Activated naive CD4-positive, alpha-beta T cell treated with Interleukin-2 at 50 U/mL for 16 hours (primary cell): ENCODE measurements around the gene SMYD3.

Source experiments
- DNase-seq: peaks from one replicate; pipeline ENCODE4 v3.0.0-alpha.2; 2020

Gene SMYD3

GRCh38 chr1:246136477-246136876, 370.6 kb downstream of the SMYD3 start:
- DNase-seq, result no peak

- DNase-seq, result no peak
These were observed 372.3 kb downstream of the SMYD3 start for GRCh38 chr1:246134789-246135188.

DNA sequence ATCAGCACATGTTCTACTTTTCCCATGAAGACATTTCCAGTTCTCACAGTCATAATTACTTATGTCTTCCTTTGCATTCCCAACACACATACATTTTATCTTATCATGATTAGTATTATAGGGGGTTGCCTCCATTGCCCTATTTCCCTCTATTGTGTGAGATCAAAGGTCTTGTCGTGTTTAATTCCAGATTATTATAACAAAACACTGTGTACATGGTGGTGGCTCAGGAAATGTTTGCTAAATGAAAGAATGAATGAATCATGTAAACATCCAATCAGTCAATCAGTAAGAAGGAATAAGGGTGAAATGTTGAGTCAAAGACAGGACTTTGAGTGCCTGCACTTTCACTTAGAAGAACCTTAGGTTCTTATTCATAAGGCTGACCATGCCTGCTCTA, 376.0 kb downstream of the SMYD3 start:
- no peak for DNase-seq

GRCh38 chr1:246128494-246129069, 378.5 kb downstream of the SMYD3 start:
- no peak for DNase-seq

DNA sequence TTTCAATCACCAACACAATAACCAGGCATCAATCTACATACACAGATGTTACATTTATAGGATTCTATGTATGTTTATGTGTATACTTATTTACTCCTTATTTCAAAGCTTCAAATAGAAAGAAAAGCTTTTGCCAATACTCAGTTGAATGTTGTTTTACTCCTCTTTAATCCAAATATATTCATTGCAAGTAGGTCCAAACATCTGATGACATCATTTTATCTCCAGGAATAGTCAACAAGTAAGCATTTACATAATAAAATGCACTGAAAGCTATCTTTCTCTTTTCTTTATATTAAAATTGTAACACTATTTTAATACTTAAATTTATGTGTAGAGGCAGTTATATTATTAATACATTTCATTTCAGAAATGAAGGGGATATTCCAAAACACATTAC, 380.5 kb downstream of the SMYD3 start:
- DNase-seq, result no peak

GRCh38 chr1:246122071-246122470, 385.0 kb downstream of the SMYD3 start:
- DNase-seq, result no peak

- DNase-seq, result no peak
These were observed 385.5 kb downstream of the SMYD3 start for GRCh38 chr1:246121533-246121932.

GRCh38 chr1:246117066-246117791, 389.9 kb downstream of the SMYD3 start:
- peak; percentile 29 for DNase-seq

GRCh38 chr1:246114369-246114768, 392.7 kb downstream of the SMYD3 start:
- DNase-seq, result no peak

- DNase-seq, result no peak
These were observed 393.5 kb downstream of the SMYD3 start for GRCh38 chr1:246113555-246114095.

- DNase-seq, result no peak
These were observed 395.5 kb downstream of the SMYD3 start for GRCh38 chr1:246111570-246111969.

DNA sequence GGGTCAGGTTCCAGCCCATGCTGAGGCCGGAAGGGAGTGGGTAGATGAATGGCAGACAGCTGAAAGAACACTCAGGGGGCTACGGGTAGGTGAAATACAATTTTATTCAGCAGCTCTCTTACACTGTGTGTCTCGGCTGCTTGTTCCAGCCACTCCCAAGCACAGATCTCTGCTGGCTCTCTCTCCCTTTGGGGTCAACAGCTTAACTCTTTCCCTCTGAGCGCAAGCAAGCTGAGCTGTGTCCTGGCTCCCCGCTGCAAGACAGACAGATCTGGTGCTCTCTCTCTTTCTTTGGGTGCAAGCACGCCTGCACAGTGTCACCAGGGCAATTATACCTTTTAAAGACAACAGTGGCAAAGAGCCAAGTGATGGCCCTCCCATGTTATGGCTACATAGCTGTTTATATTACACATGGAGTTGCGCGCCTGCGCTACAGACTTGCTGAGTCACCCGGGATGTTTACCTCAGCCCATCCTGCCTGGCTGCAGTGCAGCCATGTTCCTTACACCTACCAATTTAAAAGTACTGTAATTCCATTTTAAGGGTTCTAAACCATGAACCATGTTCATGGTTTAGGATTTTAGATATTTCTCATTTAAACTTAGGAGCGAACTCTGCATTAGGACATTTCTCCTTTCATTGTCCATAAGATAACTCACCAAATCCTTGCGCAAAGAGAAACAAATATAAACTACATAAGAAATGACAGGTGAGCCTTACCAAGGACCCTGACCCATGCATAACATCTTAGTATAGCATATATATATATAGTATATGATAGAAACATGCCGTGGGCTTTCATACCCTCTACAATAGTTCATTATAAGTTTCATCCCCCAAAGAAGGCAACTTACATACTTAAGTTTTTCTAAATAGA, 396.5 kb downstream of the SMYD3 start:
- no peak for DNase-seq

DNA sequence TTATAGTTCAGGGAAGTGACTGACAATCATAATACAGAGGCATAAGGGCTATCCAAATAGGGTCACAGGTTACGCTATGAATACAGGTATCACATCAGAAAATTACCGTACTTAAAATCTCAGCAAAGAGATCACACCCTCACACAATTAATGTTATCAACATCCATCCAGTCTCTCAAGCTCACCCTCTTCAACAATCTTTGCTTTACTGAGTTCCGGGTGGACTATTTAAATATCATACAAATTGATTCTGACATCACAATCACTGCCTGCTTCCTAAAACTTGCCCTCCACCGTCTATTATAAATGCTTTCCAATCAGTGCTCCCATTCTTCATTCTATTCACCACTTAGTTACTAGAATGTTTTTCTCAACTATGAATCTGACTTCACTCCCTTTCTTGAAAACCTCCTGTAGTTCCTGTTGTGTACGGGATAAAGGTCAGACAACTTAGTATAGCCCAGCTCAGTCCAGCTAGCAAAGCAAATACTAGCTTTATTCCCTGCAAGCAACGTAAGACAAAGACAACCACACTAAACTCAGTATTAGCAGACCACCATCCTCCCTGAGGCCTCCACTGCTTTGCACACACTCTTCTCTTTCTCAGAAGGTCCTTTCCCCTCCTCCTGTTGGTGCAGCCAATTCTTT, 398.7 kb downstream of the SMYD3 start:
- DNase-seq, result no peak

GRCh38 chr1:246107516-246108277, 399.4 kb downstream of the SMYD3 start:
- DNase-seq, result no peak

DNA sequence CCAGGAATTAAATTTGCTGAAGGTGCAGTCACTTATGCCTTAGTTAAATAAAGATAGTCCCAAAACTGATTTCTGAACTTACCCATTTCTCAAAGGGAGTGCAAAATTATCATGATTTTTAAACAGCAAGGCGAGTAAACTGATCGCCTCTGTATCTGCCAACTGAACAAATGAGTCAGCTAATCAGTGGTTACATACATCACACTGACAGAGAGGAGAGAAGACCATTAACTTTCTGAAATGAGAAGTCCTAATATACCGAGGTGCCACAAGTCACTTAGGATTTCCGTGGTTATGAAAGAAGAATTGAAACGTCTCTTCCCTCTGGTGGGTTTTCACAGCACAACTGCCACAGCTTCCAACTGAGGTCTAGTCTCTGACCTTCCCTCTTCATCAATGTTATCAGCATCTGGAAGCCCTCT, 400.7 kb downstream of the SMYD3 start:
- no peak for DNase-seq

- DNase-seq, result no peak
These were observed 402.2 kb downstream of the SMYD3 start for GRCh38 chr1:246104927-246105326.

- DNase-seq, result no peak
These were observed 407.5 kb downstream of the SMYD3 start for GRCh38 chr1:246099570-246099969.

- no peak for DNase-seq
These were observed 410.7 kb downstream of the SMYD3 start for GRCh38 chr1:246096356-246096755.

GRCh38 chr1:246095443-246095842, 411.6 kb downstream of the SMYD3 start:
- no peak for DNase-seq

DNA sequence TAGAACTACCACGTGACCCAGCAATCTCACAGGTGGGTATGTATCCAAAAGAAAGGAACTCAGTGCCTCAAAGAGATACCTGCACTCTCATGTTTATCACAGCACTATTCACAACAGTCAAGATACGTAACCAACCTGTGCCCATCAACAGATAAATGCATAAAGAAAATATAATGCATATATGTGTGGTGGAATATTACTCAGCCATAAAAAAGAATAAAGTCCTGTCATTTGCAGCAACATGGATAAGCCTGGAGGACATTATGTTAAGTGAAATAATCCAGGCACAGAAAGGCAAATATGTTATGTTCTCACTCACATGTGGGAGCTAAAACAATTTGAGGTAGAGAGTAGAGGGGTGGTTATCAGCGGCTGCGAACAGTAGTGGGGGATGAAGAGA, 413.8 kb downstream of the SMYD3 start:
- no peak for DNase-seq

DNA sequence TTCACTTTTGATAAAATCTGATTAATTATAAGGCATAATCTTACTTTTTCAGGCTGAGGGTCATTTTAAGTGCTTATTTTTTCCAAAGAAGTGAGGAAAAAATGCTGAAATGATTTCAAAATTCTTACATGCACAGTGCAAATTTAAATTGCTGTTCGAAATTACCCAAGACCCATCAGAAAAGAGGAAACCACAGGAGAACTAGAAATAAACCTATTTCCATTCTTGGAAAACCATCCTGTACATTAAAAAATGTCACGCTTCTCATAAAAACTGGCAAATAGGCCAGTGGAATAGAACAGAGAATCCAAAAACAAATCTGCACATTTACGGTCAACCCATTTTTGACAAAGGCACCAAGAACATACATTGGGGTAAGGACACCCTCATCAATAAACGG, 414.9 kb downstream of the SMYD3 start:
- no peak for DNase-seq

- no peak for DNase-seq
These were observed 415.6 kb downstream of the SMYD3 start for GRCh38 chr1:246091477-246091876.
